K562 (cell line): ENCODE results near the gene MAN1B1. TPM values are rescaled to one million over a fixed set of nuclear protein-coding genes. Genes with fewer than 3 reads are reported as not detected.

Experiments used
- CBX5 ChIP-seq: IDR thresholded peaks from 2 replicates; pipeline ENCODE4 v1.6.1; 2014; ENCODE audit warnings: low read depth, borderline replicate concordance
- FOXM1 ChIP-seq, 2 experiments: fragments of 450-650 bp in 1 of 2; sonication (generic) in 1 of 2; formaldehyde crosslinking in 1 of 2; IDR thresholded peaks; 2 replicates each; pipeline versions ENCODE4 v1.6.1 to v1.9.0; 2017 to 2022; ENCODE audit warnings: low read depth in 2 of 2, mild to moderate bottlenecking in 2 of 2, missing genetic modification reagents in 1 of 2, moderate library complexity in 1 of 2
- RFX1 ChIP-seq: fragments of 450-650 bp; IDR thresholded peaks from 2 replicates; pipeline ENCODE4 v1.6.1; 2016; ENCODE audit warnings: mild to moderate bottlenecking, moderate library complexity
- TAF7 ChIP-seq: fragments of 450-650 bp; IDR thresholded peaks from 2 replicates; pipeline ENCODE4 v1.6.1; 2016; ENCODE audit warnings: missing genetic modification characterization, missing compliant biosample characterization
- XRCC4 ChIP-seq: IDR thresholded peaks from one replicate; pipeline ENCODE4 v1.6.1; 2011; ENCODE audit not compliant: insufficient read depth, insufficient read length; ENCODE audit errors: extremely low read depth
- polyA plus RNA-seq, 8 experiments: library from polyadenylated mRNA; depleted of rRNA in 4 of 8; stranded (reverse) in 5 of 8; unstranded in 3 of 8; fragments of >200 nt; fragmentation: Nextera tagmentation in 2 of 8; fragmentation: Illumina TruSeq in 1 of 8; extraction: Ambion mirVana in 2 of 8; extraction: Trizol in 1 of 8; gene quantifications; 2 replicates each; pipeline versions ENCODE4 v1.2.1 to v1.2.3, GENCODE V29; 2011 to 2014; ENCODE audit warnings: inconsistent platforms in 1 of 8, missing spikeins in 1 of 8
- total RNA-seq, 7 experiments: library from RNA; depleted of rRNA in 6 of 7; stranded (reverse); fragments of >200 nt in 6 of 7; fragmentation: Illumina TruSeq in 2 of 7; extraction: Trizol in 2 of 7; gene quantifications; 2 replicates each; pipeline versions ENCODE4 v1.2.1 to v1.2.3, GENCODE V29; 2011 to 2021; ENCODE audit warnings: low replicate concordance in 1 of 7
- TF ChIP-seq, protein P1 (sequence below): fragments of 200-600 bp; sonication (generic); IDR thresholded peaks from one replicate; pipeline ENCODE4 v1.6.1; 2012; ENCODE audit warnings: mild to moderate bottlenecking, low read depth, low read length, inconsistent platforms
- TF ChIP-seq, protein P2 (sequence below): conservative IDR thresholded peaks from 2 replicates; pipeline ENCODE4 v1.6.1; 2011; ENCODE audit warnings: low read depth, mild to moderate bottlenecking, low read length; ENCODE audit not compliant: control insufficient read depth
- TF ChIP-seq, protein P3 (sequence below): sonication (generic); formaldehyde crosslinking; IDR thresholded peaks from 2 replicates; pipeline ENCODE4 v1.8.1; 2023; ENCODE audit warnings: missing genetic modification reagents, mild to moderate bottlenecking, borderline replicate concordance

The MAN1B1 gene
- total and polyA plus RNA-seq, 9 of the 15 experiments (the other 6 are each of a cell fraction or from before 2014, with no cell fraction given), result 0.55 to 36.6 (median 27.3) TPM

DNA sequence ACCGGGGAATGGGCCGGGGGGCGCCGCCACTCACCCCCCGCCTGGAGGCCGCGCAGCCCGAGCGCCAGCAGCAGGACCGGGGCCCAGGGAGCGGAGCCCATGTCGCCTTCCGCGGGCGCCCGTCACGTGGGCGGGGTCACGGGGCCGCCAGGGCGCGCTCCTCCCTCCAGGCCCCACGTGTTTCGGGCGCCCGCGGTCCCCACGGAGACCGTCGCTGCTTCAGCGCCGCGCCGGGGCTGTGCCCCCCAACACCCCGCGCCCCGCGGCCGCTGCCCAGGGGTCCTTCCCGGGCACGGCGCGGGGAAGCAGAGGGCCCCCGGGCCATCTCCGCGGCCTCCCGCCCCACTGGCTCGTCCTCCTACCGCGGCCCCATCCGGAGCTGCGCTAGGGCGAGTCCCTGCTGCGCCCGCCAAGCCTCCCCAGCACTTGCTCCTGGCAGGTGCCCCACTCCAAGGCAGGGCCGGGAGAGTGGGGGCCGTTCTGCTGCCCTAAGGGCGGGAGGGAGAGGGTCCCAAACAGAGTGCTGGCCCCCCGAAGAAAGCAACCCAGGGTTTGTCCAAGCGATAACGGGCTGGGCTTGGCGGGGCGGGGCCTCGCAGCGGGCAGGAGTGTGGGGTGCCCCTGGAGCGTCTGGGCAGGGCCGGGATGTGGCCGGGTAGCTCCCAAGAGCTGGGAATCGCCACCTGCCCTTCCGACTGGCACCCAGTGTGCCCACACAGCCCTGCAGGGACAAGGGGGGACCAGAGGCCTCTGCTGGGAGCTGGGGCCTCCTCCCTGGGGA is 28.0 kb downstream of the MAN1B1 start, which contains the start of gene DPP7 (continued):
- TF ChIP-seq, protein P1, sequence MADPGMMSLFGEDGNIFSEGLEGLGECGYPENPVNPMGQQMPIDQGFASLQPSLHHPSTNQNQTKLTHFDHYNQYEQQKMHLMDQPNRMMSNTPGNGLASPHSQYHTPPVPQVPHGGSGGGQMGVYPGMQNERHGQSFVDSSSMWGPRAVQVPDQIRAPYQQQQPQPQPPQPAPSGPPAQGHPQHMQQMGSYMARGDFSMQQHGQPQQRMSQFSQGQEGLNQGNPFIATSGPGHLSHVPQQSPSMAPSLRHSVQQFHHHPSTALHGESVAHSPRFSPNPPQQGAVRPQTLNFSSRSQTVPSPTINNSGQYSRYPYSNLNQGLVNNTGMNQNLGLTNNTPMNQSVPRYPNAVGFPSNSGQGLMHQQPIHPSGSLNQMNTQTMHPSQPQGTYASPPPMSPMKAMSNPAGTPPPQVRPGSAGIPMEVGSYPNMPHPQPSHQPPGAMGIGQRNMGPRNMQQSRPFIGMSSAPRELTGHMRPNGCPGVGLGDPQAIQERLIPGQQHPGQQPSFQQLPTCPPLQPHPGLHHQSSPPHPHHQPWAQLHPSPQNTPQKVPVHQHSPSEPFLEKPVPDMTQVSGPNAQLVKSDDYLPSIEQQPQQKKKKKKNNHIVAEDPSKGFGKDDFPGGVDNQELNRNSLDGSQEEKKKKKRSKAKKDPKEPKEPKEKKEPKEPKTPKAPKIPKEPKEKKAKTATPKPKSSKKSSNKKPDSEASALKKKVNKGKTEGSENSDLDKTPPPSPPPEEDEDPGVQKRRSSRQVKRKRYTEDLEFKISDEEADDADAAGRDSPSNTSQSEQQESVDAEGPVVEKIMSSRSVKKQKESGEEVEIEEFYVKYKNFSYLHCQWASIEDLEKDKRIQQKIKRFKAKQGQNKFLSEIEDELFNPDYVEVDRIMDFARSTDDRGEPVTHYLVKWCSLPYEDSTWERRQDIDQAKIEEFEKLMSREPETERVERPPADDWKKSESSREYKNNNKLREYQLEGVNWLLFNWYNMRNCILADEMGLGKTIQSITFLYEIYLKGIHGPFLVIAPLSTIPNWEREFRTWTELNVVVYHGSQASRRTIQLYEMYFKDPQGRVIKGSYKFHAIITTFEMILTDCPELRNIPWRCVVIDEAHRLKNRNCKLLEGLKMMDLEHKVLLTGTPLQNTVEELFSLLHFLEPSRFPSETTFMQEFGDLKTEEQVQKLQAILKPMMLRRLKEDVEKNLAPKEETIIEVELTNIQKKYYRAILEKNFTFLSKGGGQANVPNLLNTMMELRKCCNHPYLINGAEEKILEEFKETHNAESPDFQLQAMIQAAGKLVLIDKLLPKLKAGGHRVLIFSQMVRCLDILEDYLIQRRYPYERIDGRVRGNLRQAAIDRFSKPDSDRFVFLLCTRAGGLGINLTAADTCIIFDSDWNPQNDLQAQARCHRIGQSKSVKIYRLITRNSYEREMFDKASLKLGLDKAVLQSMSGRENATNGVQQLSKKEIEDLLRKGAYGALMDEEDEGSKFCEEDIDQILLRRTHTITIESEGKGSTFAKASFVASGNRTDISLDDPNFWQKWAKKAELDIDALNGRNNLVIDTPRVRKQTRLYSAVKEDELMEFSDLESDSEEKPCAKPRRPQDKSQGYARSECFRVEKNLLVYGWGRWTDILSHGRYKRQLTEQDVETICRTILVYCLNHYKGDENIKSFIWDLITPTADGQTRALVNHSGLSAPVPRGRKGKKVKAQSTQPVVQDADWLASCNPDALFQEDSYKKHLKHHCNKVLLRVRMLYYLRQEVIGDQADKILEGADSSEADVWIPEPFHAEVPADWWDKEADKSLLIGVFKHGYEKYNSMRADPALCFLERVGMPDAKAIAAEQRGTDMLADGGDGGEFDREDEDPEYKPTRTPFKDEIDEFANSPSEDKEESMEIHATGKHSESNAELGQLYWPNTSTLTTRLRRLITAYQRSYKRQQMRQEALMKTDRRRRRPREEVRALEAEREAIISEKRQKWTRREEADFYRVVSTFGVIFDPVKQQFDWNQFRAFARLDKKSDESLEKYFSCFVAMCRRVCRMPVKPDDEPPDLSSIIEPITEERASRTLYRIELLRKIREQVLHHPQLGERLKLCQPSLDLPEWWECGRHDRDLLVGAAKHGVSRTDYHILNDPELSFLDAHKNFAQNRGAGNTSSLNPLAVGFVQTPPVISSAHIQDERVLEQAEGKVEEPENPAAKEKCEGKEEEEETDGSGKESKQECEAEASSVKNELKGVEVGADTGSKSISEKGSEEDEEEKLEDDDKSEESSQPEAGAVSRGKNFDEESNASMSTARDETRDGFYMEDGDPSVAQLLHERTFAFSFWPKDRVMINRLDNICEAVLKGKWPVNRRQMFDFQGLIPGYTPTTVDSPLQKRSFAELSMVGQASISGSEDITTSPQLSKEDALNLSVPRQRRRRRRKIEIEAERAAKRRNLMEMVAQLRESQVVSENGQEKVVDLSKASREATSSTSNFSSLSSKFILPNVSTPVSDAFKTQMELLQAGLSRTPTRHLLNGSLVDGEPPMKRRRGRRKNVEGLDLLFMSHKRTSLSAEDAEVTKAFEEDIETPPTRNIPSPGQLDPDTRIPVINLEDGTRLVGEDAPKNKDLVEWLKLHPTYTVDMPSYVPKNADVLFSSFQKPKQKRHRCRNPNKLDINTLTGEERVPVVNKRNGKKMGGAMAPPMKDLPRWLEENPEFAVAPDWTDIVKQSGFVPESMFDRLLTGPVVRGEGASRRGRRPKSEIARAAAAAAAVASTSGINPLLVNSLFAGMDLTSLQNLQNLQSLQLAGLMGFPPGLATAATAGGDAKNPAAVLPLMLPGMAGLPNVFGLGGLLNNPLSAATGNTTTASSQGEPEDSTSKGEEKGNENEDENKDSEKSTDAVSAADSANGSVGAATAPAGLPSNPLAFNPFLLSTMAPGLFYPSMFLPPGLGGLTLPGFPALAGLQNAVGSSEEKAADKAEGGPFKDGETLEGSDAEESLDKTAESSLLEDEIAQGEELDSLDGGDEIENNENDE, result no peak
- TF ChIP-seq XRCC4 (no peak), CBX5 (no peak), TAF7 (no peak), FOXM1 (IDR thresholded peaks at IDR 0.05; ENCODE audit: low read depth) (no peak), FOXM1 (CRISPR knock-in tag; IDR thresholded peaks at IDR 0.05; ENCODE audit: low read depth) (peak; percentile 73; the same call in 1 of the 2 replicates), RFX1 (no peak)
- TF ChIP-seq, protein P2, sequence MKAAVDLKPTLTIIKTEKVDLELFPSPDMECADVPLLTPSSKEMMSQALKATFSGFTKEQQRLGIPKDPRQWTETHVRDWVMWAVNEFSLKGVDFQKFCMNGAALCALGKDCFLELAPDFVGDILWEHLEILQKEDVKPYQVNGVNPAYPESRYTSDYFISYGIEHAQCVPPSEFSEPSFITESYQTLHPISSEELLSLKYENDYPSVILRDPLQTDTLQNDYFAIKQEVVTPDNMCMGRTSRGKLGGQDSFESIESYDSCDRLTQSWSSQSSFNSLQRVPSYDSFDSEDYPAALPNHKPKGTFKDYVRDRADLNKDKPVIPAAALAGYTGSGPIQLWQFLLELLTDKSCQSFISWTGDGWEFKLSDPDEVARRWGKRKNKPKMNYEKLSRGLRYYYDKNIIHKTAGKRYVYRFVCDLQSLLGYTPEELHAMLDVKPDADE, result no peak; the same call in 1 of the 2 replicates
- TF ChIP-seq, protein P3, sequence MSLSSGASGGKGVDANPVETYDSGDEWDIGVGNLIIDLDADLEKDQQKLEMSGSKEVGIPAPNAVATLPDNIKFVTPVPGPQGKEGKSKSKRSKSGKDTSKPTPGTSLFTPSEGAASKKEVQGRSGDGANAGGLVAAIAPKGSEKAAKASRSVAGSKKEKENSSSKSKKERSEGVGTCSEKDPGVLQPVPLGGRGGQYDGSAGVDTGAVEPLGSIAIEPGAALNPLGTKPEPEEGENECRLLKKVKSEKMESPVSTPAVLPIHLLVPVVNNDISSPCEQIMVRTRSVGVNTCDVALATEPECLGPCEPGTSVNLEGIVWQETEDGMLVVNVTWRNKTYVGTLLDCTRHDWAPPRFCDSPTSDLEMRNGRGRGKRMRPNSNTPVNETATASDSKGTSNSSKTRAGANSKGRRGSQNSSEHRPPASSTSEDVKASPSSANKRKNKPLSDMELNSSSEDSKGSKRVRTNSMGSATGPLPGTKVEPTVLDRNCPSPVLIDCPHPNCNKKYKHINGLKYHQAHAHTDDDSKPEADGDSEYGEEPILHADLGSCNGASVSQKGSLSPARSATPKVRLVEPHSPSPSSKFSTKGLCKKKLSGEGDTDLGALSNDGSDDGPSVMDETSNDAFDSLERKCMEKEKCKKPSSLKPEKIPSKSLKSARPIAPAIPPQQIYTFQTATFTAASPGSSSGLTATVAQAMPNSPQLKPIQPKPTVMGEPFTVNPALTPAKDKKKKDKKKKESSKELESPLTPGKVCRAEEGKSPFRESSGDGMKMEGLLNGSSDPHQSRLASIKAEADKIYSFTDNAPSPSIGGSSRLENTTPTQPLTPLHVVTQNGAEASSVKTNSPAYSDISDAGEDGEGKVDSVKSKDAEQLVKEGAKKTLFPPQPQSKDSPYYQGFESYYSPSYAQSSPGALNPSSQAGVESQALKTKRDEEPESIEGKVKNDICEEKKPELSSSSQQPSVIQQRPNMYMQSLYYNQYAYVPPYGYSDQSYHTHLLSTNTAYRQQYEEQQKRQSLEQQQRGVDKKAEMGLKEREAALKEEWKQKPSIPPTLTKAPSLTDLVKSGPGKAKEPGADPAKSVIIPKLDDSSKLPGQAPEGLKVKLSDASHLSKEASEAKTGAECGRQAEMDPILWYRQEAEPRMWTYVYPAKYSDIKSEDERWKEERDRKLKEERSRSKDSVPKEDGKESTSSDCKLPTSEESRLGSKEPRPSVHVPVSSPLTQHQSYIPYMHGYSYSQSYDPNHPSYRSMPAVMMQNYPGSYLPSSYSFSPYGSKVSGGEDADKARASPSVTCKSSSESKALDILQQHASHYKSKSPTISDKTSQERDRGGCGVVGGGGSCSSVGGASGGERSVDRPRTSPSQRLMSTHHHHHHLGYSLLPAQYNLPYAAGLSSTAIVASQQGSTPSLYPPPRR, result no peak
